GM19240 (cell line): ENCODE results near the gene ROS1.
"Not testable (repeated sequence)": the region's sequence is repeated elsewhere in the genome, so short reads cannot be mapped to it uniquely, and the experiment has no call there.

Experiments used
- DNase-seq: peaks from one replicate; pipeline ENCODE4 v3.0.0; 2011; ENCODE audit warnings: low spot score; ENCODE audit not compliant: insufficient read length

ROS1 gene

DNA sequence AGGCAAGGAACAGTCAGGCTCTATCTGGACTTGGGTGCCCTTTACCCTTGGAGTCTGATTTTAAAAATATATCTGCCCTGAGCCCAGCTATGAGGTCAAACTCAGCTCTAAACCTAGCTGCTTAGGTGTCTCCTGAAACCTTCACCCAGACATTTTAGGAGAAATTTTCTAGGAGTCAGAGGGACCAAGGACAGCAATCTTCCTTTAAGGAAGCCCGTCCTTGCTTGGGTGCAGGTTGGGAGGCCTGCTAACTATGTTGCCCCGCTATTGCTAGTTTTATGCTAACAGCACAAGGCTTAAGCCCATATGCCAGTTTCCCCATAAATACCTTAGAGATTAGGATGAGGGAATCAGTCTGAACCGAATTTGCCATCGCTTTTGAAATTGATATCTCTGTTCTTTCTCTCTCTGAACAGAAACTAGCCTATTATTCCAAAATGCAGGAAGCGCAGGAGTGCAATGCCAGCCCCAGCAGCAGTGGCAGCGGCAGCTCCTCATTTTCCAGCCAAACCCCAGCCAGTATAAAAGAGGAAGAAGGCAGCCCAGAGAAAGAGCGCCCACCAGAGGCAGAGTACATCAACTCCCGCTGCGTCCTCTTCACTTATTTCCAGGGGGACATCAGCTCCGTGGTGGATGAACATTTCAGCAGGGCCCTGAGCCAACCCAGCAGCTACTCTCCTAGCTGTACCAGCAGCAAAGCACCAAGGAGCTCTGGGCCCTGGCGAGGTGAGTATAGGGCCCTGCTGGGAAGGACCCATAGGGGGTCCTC is 157.8 kb downstream of the ROS1 start:
- DNase-seq = no peak

DNA sequence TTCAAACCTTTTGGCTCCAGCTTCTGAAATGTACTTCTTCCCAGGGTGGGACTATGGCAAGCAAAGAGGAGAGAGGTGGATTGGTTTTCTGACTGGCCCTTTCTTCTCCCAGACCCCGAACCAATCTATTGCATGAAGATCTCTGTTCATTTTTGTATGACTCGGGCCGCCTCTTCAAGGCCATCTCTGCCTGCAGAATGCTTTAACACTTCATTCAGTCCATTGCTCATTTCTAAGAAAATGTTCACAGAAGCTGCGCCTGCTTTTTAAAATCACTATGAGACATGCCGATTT is 158.7 kb downstream of the ROS1 start:
- no peak for DNase-seq

DNA sequence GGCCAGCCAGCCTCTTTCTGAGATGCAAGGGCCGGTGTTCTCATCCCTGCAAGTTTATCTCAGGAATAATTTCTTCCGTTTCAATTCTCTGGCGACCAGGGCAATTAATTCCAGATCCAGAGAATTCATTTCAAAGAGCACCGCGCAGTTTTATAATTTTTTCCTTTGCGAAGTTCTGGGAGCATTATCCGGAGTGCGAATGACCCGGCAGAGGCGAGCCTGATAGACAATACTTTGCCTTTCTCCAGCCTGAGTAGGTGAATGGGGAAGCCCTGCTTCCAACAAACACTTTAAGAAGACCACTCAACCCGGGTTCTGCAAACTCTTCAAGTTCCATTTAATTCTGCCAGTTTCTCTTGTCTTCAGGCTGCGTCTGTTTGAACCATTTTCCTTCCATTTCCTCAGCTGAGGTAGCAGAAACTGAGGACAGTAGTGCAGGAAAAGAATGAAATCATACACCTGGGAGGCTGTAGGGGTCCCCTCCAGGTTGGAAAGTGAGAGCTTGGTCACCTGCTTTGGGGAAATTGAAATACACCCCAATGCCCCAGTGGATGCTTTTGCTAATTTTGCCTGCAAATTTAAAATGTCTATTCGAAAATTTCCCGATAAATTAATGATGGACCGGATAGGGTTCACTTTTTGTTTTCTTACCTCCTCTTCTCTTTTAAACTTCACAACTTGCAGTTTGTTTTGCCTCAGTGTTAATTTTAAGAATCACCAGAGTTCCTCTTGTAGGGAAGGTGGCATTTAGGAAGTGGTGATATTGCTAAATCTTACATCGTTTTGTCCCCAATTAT is 159.3 kb downstream of the ROS1 start:
- DNase-seq = no peak

DNA sequence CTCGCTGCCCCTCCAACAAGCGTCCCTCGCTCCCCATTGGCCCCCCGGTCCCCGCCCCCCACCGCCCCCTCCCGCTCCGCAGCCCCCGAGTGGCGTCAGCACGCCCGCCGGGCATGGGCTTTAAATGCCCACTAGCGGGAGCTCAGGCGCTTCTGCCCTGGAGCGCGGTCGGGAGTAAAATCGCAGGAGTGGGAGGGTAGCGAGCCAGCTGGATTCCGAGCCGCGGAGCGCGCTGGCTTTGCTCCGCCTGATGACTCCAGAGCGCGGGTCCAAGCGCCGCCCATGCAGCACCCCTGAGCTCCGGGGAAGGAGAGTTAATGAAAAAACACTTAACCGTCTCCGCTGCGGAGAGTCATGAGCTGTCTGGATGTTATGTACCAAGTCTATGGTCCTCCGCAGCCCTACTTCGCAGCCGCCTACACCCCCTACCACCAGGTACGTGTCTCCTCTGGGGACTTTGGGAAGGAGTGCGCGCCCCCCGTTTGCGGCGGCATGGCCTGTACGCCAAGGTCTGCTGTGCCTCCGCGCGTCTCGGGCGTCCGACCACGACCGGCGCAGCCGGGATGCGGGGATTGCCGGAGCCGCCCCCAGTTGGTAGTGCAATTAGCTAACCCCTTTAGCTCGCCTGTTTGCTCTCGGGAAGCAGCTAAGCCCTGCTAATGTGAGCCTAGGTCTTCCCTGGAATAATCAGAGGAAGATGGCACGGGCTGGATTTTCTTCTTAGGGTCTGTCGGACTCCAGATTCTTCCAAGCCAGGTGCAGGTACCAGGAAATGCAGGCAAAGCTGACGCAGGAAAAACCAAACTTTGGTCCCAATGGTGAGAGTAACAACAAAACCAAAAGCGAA is 160.1 kb downstream of the ROS1 start, which contains the start of gene VGLL2:
VGLL2 (plus strand) TSS at position 149 of the 847 bp plus-strand sequence; CDS start at position 355, 206 bp downstream.
- DNase-seq = no peak

DNA sequence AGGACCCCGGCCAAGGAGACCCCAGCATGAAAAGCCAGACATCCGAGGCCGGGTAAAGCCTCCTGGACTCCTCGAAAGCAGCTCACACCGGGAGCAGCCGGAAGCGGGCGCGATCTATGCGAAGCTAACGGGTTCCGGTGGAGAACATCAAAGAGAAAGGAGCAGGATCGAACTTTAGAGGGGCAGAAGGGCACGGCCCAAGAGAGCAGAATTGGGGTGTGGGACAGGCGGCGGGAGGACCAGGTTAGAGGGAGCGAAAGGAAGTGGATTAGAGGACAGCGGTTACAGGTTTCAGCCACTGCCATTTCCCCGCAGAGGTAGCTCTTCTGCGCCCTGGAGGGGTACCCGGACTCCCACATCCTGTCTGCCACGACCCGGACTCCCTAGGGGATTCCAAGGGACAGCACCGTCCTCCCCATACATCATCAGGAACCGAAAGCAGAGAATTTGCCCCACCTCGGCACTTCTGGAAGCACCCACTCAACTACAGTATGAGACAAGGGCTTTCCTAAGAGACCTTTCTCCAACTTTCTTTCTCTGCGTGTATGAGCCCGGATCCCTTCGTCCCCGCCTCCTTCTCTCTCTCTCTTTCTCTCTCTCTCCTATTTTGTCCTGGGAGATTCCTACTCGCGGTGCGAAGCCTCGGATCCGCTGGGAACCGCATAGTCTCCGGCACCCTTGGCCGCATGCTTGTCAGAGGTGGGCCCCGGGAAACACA is 160.9 kb downstream of the ROS1 start:
- DNase-seq = no peak

DNA sequence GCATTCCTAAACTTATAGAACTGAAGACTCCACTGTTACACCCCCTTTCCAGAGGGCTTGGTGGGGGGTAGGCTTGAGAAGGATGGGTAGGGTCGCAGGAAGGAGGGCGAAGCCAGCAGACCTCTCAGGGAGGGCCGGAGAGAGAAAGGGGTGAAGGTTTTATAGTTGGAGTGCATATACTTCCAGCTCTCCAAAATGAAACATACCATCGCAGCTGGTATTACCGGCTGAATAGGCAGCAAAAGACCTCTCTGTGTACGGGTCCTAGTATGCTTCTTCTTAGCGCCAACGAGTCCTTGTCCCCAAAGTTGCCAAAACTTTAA is 161.4 kb downstream of the ROS1 start:
- DNase-seq = no peak

DNA sequence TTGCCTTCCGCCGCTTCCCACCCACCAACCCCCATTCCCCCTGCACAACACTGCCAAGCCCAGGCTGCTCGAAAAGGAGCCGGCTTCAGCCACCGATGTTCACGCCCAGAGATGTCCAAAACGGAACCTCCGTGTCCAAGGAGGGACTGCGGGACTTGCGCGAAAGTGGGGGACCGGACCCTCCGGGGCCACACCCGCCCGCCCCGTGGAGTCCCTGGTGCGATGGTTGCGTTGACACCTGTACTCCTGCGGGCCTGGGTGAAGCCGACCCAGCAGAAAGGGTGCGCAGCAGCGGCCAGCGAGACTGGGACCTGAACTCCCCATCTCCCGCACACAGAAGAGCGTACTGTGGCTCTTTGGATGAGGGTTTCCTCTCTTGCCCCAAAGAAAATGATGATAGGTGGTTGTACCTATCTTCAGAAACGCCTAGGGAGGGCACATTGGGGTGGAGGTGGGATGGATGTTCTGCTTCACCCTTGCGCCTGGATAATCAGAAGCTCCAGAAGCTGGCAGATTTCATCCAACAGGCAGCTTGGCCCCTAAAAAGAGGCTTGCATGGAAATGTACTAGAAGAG is 162.3 kb downstream of the ROS1 start:
- no peak for DNase-seq

DNA sequence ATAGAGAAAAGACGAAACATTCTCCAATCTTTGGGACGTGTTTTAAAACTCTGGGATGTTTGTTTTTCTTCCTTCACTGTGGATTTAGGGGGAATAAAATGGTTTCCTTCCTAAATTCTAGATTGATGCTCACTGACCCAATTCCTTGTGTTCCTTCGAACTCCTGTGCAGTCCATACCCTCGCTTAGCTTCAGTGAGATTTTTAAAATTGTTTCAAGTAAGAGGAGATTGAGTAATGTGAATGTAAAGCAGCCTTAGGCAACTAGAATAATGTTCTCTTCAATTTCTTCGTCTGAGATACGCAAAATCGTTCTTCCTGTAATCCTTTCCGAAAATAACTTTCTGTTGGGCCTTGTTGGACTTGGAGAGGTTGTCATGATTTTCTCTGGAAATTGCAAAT is 162.9 kb downstream of the ROS1 start:
- no peak for DNase-seq

DNA sequence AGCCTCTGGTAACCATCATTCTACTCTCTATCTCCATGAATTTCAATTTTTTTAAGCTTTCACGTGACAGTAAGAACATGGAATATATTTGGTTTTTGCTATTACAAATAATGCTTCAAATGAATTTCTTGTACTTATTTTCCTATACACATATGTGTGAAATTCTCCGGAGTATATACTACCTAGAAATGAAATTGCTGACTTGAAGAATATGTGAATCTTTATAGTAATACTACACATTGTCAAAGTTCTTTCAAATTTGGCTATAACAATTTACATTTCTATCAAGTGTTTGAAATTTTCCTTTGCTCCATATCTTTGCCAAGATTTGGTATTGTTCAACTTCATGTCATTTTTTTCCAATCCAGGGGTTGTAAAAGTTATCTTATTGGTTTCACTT is 172.0 kb downstream of the ROS1 start:
- no peak for DNase-seq

DNA sequence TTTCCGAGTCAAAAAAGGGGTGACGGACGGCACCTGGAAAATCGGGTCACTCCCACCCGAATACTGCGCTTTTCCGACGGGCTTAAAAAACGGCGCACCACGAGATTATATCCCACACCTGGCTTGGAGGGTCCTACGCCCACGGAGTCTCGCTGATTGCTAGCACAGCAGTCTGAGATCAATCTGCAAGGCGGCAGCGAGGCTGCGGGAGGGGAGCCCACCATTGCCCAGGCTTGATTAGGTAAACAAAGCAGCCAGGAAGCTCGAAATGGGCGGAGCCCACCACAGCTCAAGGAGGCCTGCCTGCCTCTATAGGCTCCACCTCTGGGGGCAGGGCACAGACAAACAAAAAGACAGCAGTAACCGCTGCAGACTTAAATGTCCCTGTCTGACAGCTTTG is 180.8 kb downstream of the ROS1 start:
- not testable (repeated sequence) for DNase-seq

DNA sequence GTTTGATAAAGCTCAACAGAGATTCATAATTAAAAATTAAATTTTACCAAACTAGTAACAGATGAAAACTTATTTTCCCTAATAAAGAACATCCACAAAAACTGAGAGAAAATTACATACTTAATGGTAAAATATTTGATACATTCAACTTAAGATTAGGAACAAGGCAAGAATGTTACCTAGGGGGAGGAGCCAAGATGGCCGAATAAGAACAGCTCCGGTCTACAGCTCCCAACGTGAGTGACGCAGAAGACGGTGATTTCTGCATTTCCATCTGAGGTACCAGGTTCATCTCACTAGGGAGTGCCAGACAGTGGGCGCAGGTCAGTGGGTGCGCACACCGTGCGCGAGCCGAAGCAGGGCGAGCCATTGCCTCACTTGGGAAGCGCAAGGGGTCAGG is 181.2 kb downstream of the ROS1 start:
- not testable (repeated sequence) for DNase-seq
